ENCODE measurements around the gene OR51B4. TPM values are rescaled to one million over a fixed set of nuclear protein-coding genes. Genes with fewer than 3 reads are reported as not detected.

Gene OR51B4
- total RNA-seq, 1 experiment from 2014 or later: 43.7 TPM

DNA sequence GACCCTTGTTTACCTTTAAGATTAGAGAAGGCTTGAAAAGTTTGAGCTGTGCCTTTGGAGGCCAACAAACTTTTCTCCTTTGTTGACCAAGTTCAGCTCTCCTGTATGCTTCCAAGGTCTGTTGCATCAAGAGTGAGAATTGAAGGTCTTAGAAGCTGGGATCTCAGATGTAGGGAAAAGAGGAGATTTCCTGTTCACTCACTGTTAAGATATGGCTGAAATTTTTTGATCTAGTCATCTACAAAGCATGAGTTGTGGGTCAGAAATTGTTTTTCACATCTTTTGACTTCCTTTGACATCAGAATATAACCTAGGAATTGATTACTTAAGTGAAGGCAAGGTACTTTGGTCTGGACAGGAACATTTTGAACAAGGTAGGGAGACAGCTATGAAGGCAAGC lies 12.1 kb downstream of the OR51B4 start:
- intact Hi-C loops (cut with micrococcal nuclease): loop anchor here (5.0 kb wide), 3 partner anchors 167 to 662 kb away; partner anchors contain the start of gene OR52N2
- no peaks in the 10 kb centered on the region for H3K27me3 ChIP-seq (ENCODE audit: insufficient read depth, low read length)
- H4K20me1 ChIP-seq (ENCODE audit: insufficient read depth): no peaks in the 10 kb centered on the region; the same call in 1 of the 2 replicates
- no peak overlapping the region for H3K9ac ChIP-seq (ENCODE audit: low read length)
- ChIA-PET CTCF (no interaction called here), POLR2A (no interaction called here), RAD21 (ENCODE audit: low non-redundant PET in 1 of 2, low total read pairs in 2 of 2, uncharacterized antibody in 2 of 2, unreplicated experiment in 2 of 2) (no interaction called here)
- no peaks in the 10 kb centered on the region for H3K36me3 ChIP-seq (ENCODE audit: control insufficient read depth in 1 of 2, insufficient read depth in 2 of 2, low read length in 2 of 2)
- no peaks in the 10 kb centered on the region for H3K79me2 ChIP-seq (ENCODE audit: insufficient read depth, low read length)
- H3K27ac ChIP-seq (ENCODE audit: low read depth, low read length): no peak overlapping the region
- H3K4me1 ChIP-seq (ENCODE audit: control insufficient read depth in 1 of 2, insufficient read depth in 2 of 2, low read length in 2 of 2): peaks cover 0 to 5% of the 10 kb centered on the region in 2 experiments; a peak in 1 of 4 replicates
- no peaks in the 10 kb centered on the region for H3K9me2 ChIP-seq (ENCODE audit: insufficient read depth)
- ATAC-seq (no peak), DNase-seq (ENCODE audit: low read depth, low spot score) (no peak)
- no peaks in the 10 kb centered on the region for H3K9me3 ChIP-seq (ENCODE audit: control insufficient read depth in 1 of 2, insufficient read depth in 1 of 2, low read depth in 1 of 2, low read length in 2 of 2)
- H2AFZ ChIP-seq (ENCODE audit: low read depth, low read length, poor library complexity, severe bottlenecking): no peak overlapping the region
- H3K4me3 ChIP-seq (replicated peaks in 1 of 2; ENCODE audit: low read depth in 1 of 2, low read length in 2 of 2): no peak overlapping the region
- BruUV-seq (replicated peaks): no TSS peak
- TF ChIP-seq TCF7L2 (IDR thresholded peaks at IDR 0.05; ENCODE audit: borderline replicate concordance, extremely low read depth, insufficient read depth, insufficient read length): no peak
- TF ChIP-seq ZNF274 (IDR thresholded peaks at IDR 0.05; ENCODE audit: low read depth, low read length): no peak
- TF ChIP-seq, protein P1, sequence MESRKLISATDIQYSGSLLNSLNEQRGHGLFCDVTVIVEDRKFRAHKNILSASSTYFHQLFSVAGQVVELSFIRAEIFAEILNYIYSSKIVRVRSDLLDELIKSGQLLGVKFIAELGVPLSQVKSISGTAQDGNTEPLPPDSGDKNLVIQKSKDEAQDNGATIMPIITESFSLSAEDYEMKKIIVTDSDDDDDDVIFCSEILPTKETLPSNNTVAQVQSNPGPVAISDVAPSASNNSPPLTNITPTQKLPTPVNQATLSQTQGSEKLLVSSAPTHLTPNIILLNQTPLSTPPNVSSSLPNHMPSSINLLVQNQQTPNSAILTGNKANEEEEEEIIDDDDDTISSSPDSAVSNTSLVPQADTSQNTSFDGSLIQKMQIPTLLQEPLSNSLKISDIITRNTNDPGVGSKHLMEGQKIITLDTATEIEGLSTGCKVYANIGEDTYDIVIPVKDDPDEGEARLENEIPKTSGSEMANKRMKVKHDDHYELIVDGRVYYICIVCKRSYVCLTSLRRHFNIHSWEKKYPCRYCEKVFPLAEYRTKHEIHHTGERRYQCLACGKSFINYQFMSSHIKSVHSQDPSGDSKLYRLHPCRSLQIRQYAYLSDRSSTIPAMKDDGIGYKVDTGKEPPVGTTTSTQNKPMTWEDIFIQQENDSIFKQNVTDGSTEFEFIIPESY (IDR thresholded peaks at IDR 0.05; ENCODE audit: extremely low read depth, insufficient replicate concordance, low read length): no peak
- TF ChIP-seq YY1 (IDR thresholded peaks at IDR 0.05; ENCODE audit: extremely low read depth, insufficient replicate concordance, low read depth, low read length): no peak
- no peak for TF ChIP-seq POLR2A (IDR thresholded peaks at IDR 0.05; ENCODE audit: borderline replicate concordance, extremely low read depth, insufficient read depth, insufficient read length)
- TF ChIP-seq CEBPB (IDR thresholded peaks at IDR 0.05; ENCODE audit: low read depth): no peak
- TF ChIP-seq EGR1 (IDR thresholded peaks at IDR 0.05; ENCODE audit: low read depth): no peak
- TF ChIP-seq FOSL1 (IDR thresholded peaks at IDR 0.05; ENCODE audit: low read depth): no peak
- no peak for TF ChIP-seq EZH2phosphoT487 (IDR thresholded peaks at IDR 0.05; ENCODE audit: borderline replicate concordance)
- TF ChIP-seq SIN3A (IDR thresholded peaks at IDR 0.05; ENCODE audit: low read depth): no peak
- TF ChIP-seq JUND (IDR thresholded peaks at IDR 0.05): no peak
- TF ChIP-seq, protein P2, sequence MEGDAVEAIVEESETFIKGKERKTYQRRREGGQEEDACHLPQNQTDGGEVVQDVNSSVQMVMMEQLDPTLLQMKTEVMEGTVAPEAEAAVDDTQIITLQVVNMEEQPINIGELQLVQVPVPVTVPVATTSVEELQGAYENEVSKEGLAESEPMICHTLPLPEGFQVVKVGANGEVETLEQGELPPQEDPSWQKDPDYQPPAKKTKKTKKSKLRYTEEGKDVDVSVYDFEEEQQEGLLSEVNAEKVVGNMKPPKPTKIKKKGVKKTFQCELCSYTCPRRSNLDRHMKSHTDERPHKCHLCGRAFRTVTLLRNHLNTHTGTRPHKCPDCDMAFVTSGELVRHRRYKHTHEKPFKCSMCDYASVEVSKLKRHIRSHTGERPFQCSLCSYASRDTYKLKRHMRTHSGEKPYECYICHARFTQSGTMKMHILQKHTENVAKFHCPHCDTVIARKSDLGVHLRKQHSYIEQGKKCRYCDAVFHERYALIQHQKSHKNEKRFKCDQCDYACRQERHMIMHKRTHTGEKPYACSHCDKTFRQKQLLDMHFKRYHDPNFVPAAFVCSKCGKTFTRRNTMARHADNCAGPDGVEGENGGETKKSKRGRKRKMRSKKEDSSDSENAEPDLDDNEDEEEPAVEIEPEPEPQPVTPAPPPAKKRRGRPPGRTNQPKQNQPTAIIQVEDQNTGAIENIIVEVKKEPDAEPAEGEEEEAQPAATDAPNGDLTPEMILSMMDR (IDR thresholded peaks at IDR 0.05 in 2 of 3, conservative IDR thresholded peaks at IDR 0.05 in 1 of 3; ENCODE audit: borderline replicate concordance in 1 of 3, insufficient read depth in 1 of 3, low read depth in 2 of 3, low read length in 2 of 3): no peak
- no peak for TF ChIP-seq SP1 (IDR thresholded peaks at IDR 0.05; ENCODE audit: low read depth)
- TF ChIP-seq RAD21 (IDR thresholded peaks at IDR 0.05; ENCODE audit: low read depth): no peak
- TF ChIP-seq, protein P3, sequence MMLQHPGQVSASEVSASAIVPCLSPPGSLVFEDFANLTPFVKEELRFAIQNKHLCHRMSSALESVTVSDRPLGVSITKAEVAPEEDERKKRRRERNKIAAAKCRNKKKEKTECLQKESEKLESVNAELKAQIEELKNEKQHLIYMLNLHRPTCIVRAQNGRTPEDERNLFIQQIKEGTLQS (IDR thresholded peaks at IDR 0.05): no peak
- TF ChIP-seq POLR2AphosphoS5 (IDR thresholded peaks at IDR 0.05; ENCODE audit: low read depth, low read length): no peak
- no peak for TF ChIP-seq ELF1 (IDR thresholded peaks at IDR 0.05; ENCODE audit: borderline replicate concordance, low read depth)
- no peak for TF ChIP-seq SRF (IDR thresholded peaks at IDR 0.05; ENCODE audit: low read depth)
- TF ChIP-seq ZFX (IDR thresholded peaks at IDR 0.05): no peak
- TF ChIP-seq, protein P4, sequence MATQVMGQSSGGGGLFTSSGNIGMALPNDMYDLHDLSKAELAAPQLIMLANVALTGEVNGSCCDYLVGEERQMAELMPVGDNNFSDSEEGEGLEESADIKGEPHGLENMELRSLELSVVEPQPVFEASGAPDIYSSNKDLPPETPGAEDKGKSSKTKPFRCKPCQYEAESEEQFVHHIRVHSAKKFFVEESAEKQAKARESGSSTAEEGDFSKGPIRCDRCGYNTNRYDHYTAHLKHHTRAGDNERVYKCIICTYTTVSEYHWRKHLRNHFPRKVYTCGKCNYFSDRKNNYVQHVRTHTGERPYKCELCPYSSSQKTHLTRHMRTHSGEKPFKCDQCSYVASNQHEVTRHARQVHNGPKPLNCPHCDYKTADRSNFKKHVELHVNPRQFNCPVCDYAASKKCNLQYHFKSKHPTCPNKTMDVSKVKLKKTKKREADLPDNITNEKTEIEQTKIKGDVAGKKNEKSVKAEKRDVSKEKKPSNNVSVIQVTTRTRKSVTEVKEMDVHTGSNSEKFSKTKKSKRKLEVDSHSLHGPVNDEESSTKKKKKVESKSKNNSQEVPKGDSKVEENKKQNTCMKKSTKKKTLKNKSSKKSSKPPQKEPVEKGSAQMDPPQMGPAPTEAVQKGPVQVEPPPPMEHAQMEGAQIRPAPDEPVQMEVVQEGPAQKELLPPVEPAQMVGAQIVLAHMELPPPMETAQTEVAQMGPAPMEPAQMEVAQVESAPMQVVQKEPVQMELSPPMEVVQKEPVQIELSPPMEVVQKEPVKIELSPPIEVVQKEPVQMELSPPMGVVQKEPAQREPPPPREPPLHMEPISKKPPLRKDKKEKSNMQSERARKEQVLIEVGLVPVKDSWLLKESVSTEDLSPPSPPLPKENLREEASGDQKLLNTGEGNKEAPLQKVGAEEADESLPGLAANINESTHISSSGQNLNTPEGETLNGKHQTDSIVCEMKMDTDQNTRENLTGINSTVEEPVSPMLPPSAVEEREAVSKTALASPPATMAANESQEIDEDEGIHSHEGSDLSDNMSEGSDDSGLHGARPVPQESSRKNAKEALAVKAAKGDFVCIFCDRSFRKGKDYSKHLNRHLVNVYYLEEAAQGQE (IDR thresholded peaks at IDR 0.05; ENCODE audit: low read depth): no peak
- no peak overlapping the region for H3K4me2 ChIP-seq (ENCODE audit: low read length)
